Ovary (tissue), 3 donors: ENCODE results near the gene EBF3.

ENCODE experiments used
- CTCF ChIP-seq, 3 donors: fragments of 450-650 bp in 2 of 3; fragments of 200-600 bp in 1 of 3; IDR thresholded peaks; one replicate each; pipeline versions ENCODE4 v1.5.1 to v1.8.0; 2016 to 2022; ENCODE audit warnings: antibody characterized with exemption in 3 of 3, mild to moderate bottlenecking in 1 of 3
- EP300 ChIP-seq: sonication (generic); formaldehyde crosslinking; IDR thresholded peaks from one replicate; pipeline ENCODE4 v1.6.1; 2017; ENCODE audit warnings: antibody characterized with exemption
- POLR2A ChIP-seq: fragments of 450-650 bp; IDR thresholded peaks from one replicate; pipeline ENCODE4 v1.6.1; 2017; ENCODE audit warnings: antibody characterized with exemption, mild to moderate bottlenecking, moderate library complexity
- donor health status: DM: no; HTN: no; CAD: no.

- TF ChIP-seq CTCF (IDR thresholded peaks at IDR 0.05) (no peak), POLR2A (no peak), EP300 (no peak)
Observed at GRCh38 chr10:129965425-129965808, 1.3 kb upstream of the EBF3 start.
